LHCN-M2 (cell line): Measurements from ENCODE around the gene ENDOV. TPM values are rescaled to one million over a fixed set of nuclear protein-coding genes. Genes with fewer than 3 reads are reported as not detected.

Source experiments
- DNase-seq: peaks from one replicate; pipeline ENCODE4 v3.0.0-alpha.2; 2012; ENCODE audit warnings: low read depth
- total RNA-seq: library from RNA; depleted of rRNA; stranded (reverse); fragments of >200 nt; gene quantifications from 2 replicates; pipeline ENCODE4 v1.2.3, GENCODE V29; 2014

Gene ENDOV
- total RNA-seq, 1 experiment from 2014 or later = 13.7 TPM

GRCh38 chr17:80415626-80416137 is 715 bp downstream of the ENDOV start:
- no peak for DNase-seq

DNA sequence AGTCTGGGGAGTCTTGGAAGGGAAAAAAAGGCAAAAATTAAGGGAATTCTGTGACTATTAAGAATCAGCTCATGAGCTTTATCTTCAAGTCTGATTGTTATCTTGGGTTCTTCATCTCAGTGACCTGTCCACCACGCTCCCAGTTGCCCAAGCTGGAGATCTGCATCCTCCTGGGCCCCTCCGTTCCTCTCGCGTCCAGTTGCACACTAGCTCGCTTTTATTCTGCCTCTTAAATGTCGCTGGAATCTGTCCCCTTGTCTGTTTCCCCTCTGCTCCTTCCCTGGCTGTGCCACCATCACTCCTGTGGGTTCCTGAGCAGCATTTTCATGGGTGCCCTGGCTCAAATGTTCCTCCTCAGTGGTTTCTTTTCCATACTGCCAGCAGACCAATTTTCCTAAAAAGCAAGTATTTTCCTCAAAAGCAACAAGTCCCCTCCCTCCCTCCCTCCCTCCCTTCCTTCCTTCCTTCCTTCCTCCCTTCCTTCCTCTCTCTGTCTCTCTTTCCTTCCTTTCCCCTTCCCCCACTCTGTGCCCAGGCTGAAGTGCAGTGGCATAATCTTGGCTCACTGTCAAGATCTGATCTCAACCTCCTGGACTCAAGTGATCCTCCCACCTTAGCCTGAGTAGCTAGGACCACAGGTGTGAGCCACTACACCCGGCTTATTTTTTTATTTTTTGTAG is 1.4 kb downstream of the ENDOV start:
- no peak for DNase-seq

DNA sequence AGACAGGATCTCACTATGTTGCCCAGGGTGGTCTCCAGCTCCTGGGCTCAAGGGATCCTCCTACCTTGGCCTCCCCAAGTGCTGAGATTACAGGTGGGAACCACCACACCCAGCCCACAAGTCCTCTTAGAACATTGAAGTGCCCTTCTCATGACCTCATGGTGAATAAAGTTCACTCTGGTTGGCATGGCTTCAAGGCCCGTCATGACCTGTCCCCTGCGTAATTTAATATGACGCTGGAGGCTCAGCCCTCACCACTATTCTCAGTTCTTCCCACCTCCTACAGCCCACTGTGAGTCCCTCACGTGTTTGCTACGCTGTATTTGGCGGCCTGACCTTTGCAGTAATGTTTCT is 1.9 kb downstream of the ENDOV start:
- no peak for DNase-seq

DNA sequence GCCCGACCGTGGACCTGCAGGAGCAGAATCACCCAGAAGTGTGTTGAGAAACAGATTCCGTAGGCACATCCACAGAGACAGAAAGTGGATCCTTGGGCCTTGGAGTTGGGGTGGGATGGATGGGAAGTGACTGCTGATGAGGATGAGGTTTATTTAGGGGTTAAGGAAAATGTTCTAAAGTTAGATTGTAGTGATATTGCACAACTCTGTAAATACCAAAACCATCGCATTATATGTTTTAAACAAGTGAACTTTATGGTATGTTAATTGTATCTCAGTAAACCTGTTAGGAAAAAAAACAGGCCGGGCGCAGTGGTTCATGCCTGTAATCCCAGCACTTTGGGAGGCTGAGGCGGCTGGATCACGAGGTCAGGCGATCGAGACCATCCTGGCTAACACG is 3.6 kb downstream of the ENDOV start:
- no peak for DNase-seq

GRCh38 chr17:80419255-80419654 is 4.3 kb downstream of the ENDOV start:
- DNase-seq = no peak

GRCh38 chr17:80421381-80422090 is 6.6 kb downstream of the ENDOV start:
- no peak for DNase-seq

DNA sequence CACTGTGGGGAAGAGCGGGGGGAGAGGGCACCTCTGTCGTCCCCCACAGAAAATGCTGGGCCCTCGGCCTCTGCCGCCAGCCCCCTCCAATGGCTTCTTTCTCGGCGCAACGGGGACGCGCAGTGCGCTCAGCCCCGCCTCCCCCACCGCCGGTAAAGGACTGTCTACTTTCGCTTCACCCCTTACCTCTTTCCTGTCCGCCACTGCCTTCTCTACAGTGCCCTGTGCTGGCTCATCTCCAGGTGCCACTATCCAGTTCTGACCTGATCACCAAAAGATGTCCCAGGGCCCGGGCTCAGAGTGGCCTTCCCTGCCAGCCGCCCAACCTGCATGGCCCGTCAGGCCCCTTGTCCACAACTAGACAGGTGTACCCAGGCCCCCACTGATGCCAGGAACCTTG is 7.3 kb downstream of the ENDOV start:
- no peak for DNase-seq

- no peak for DNase-seq
Measured at GRCh38 chr17:80422981-80423380, 8.0 kb downstream of the ENDOV start.

- no peak for DNase-seq
Measured at GRCh38 chr17:80423536-80424225, 8.7 kb downstream of the ENDOV start.

GRCh38 chr17:80424261-80424660 is 9.3 kb downstream of the ENDOV start:
- no peak for DNase-seq

DNA sequence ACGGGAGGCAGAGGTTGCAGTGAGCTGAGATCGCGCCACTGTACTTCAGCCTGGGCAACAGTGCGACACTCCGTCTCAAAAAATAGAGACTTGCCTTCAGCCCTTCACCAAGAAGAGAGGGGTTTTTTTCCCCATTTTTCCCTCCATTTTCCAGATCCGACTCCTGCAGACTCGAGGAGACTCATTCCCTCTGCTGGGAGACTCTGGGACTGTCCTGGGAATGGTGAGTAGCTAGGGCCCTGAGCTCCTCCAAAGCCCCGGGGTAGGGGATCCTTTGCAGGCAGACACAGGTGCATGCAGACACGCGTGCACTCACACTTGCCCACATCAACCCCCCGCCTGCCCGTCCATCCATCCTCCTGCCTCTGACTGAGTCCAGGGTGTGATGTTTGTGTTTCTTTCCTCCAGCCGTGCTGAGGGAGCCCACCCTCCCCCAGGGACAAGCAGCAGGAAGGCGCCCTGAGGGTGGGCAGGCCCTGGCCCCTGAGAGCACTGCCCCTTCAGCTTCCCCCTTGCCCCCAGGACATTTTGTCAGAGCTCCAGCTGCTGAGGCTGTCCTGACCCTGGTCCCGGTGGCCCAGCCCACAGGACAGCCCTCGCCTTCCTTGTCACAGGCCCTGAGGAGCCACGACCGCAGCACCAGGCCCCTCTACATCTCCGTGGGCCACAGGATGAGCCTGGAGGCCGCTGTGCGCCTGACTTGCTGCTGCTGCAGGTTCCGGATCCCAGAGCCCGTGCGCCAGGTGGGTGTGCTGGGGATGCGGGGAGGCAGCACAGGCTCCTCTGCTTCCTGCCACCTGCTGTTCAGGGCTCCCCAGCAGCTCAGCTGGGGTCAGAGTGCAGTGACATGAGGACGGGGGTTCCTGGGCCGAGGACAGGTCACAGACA is 10.2 kb downstream of the ENDOV start:
- DNase-seq = no peak

- no peak for DNase-seq
Measured at GRCh38 chr17:80425835-80426426, 11.0 kb downstream of the ENDOV start.

DNA sequence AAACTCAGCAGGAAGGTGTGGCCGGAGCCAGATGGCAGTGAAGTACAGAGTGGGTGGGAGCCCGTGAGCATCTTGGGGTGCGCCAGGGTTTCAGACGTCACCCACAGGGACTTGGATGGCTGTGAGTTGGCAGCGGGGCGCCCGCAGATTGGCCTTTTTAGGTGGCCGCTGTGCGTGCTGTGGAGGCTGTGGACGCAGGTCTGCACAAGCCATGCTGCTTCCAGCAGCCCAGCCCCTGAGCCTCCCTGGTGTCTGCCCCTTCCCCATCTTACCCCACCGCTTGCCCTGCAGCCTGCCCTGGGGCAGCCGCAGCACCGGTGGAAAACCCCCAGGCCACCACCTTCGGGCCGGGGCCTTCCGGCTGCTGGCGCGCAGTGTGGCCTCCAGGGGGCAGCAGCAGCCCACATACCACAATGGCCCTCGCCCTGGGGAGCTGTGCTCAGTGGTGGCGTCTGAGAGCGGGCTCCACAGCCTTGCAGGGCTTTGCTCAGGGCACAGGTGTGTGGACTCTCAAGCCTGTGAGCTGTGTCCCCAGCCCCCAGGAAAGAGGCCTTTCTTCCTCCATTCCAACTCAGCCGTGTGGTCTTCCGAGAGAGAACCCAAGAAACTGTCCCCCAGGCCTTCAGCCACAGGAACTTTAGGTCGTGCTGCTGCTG is 11.8 kb downstream of the ENDOV start:
- peak; percentile 45 for DNase-seq

DNA sequence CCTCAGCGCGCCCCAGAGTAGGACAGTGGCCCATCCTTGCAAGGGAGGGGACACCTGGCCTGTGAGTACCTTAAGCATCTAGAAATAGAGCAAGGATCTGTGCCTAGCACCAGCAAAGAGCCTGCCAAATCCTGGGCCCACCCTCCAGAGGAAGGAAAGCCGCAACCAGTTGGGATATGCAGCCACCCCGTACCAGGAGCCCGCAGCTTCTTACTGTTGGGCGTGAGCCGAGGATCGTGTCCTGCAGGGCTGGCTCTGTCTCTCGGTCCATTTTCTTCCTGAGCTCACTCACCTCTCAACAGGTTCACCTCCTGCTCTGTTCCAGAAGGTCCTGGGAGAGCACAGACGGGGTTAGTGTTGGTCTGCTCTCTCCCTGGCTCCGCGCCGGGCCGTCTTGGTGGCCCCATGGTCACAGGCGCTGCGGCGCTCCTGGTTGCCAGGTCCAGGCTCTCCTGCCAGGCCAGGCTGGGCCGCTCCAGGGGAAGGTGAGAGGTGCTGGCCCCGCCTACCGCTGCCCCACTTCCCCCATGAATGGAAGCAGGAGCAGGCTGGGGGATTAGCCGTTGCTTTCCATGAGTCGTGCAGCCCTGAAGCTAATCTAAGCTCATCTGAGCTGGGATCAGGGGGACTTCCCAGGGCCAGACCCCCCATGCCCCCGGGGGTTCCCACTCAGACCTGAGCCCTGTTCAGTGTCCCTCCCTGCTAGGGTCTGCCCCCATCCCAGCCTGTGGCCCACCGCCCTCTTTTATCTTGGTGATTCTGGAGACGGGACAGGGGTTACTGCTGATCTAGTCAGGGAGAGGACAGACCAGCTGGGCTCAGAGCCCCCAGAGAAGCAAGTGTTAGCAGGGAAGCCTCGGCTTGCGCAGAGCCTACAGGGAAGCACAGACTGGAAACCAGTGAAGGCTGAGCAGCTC is 12.7 kb downstream of the ENDOV start:
- DNase-seq = no peak

DNA sequence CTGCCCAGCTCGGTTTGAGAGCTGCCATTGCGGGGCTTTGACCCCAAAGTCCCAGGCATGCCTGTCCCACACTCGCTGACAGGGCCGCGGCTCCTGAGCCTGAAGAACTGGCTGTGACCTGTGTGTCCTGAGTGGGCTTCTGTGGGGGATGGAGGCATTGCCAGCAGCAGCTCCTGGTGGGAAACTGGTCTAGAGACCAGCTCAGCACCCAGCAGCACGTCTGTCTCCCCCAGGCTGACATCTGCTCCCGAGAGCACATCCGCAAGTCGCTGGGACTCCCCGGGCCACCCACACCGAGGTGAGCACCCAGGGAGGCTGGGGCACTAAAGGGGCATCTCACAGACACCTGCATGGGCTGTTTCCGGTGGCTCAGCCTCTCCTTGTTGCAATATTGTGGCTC is 13.4 kb downstream of the ENDOV start:
- no peak for DNase-seq

DNA sequence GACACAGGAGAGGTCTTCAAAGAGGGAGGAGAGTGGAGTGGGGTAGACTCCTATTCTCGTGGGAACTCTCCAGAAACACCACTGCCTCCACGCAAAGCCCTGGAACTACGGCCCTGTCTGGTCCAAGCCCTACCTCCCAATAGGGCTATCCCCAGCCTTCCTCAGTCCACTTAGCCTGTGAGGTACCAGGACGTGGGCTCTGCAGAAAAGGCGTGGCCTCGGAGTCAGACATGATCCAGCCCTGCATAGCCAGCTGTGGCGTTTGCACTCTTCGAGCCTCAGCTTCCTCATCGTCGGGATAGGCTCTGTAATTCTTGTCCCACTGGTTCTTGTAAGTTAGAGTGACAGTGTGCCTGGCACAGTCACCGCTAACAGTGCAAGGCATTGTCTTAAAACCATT is 13.8 kb downstream of the ENDOV start:
- DNase-seq = no peak

DNA sequence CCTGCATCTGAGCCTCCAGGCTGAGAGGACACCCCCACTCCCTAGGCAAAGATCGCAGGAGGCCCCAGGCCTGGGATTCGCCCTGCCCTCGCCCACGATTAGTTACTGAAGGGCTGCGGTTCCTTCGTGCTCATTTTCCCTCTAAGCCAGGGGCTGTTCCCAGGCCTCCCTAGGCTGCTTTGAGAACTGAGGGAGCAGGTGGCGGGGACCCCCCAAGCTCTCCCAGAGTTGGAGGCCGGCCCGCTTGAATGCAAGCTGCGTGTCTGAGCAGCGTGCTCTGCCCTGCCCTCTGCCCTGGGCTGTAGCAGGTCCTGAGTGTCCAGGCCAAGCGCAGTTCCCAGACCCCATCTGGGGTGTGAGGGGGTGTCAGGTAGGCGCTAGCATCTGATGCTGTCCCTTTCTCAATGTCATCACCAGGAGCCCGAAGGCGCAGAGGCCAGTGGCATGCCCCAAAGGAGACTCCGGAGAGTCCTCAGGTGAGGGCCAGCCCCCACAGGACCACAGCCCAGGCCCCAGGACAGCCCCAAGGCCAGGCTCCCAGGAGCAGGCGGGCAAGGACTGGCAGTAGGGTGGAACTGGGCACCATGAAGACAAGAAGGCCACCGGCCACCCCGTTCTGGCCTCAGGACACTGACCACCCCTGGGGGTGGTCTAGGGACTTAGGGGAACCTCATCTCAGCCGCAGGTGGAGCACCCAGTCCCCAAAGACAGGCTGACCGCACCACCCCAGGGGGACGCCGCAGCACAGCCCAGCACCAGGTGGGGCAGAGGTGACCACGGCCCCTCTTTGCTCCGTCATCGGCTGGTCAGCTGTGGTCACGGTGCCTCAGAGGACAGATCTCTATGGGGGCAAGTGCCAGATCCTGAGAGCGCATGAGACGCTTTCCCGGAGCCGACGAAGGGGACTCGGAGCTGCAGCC is 14.6 kb downstream of the ENDOV start:
- no peak for DNase-seq

DNA sequence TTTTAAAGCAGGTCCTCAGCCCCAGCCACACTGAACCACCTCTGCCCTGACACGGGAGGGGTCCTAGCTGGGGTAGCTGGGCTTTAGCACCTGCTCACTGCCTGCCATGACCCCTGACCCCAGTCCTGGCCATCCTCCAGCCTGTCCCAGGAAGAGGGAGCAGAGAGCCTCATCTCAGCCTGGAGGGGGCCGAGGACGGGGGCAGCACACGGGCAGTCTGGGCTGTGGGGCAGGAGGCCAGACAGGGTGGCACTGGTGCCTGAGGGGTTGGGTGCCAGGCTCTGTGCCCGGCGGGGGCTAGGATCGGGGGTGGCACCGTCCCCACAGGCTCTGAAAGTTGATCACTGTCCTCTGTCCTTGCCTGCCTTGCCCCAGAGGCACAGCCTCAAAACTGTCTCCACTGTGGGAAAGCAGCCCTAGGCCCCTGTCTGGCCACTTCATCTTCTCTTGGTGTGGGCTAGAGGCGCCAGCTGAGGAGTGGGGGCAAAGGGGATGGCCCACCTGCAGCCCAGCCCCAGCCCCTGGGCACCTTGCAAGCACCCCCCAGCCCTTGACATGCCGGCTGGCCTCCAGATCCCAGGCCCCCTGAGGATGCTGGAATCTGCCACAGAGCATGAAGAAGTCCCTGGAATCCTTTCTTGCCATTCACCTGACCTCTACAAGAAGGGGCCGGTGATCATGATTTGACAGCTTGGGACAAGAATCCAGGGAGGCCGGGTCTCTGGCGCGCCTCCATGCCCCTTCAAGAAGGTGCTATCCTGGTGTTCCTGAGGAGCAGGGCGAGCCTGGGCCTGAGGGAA is 15.7 kb downstream of the ENDOV start:
- no peak for DNase-seq
